Stimulated activated CD4-positive, alpha-beta T cell treated with anti-CD3 and anti-CD28 coated beads, Interleukin-12 subunit alpha, Interleukin-12 subunit beta, amount 100 ng/mL, for 4 hours (primary cell): ENCODE data around the gene CARD9.

Source experiments
- DNase-seq: peaks from one replicate; pipeline ENCODE4 v3.0.0-alpha.2; 2020

The CARD9 gene

DNA sequence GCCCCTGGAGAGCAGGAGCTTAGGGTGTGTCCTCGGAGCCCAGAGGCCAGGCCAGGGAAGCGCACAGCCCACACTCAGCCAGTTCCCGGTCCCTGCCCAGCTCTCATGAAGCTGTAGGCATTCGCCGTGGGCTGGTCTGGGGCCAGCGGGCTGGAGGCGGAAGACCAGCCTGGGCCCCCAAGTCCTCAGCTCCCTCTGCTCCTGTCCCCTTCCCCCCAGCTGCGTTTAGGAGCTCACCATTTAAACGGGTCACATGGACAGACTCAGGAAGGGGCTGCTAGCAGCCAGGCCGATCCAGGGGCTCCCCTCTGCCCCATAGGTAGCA lies 27.4 kb downstream of the CARD9 start:
- no peak for DNase-seq

DNA sequence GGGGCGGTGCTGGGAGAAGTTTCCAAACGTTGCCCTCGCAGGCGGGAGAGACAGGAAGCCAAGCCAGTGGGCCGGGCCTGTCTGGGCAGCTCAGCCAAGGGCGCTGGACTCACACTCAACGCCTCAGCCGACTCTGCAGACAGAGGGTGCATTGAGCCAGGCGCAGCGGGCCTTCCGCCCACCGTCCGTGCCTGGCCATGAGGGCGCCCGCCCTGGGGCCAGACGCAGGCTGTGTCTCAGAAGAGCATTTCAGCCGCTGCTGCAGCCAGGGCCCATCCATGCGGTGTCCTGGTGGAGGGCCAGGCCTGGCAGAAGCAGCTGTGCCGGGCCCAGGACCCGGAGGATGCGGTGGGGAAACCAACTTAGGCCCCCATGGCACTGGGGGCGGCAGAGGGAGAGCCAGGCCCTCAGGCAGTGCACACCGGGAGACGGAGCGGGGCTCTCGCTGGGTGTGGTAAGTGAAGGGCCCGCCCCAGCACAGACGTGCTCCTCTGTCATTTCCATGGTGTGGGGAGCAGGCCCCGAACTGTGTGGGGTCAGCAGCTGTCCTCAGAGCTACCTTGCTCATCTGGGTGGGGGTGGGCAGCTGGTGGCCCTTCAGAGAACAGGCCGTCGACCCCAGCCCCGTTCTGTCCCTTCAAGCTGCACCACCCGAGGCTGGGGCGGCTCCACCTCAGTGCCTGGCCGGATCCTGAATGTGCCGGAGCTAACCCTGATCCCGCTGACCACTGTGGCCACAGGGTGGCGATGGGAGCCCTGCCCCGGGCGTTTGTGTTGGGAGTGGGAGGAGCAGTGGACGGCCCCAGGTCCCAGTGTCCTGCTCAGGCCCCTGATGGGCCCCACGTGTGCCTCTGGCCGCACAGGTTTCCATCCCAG lies 27.9 kb downstream of the CARD9 start:
- no peak for DNase-seq

DNA sequence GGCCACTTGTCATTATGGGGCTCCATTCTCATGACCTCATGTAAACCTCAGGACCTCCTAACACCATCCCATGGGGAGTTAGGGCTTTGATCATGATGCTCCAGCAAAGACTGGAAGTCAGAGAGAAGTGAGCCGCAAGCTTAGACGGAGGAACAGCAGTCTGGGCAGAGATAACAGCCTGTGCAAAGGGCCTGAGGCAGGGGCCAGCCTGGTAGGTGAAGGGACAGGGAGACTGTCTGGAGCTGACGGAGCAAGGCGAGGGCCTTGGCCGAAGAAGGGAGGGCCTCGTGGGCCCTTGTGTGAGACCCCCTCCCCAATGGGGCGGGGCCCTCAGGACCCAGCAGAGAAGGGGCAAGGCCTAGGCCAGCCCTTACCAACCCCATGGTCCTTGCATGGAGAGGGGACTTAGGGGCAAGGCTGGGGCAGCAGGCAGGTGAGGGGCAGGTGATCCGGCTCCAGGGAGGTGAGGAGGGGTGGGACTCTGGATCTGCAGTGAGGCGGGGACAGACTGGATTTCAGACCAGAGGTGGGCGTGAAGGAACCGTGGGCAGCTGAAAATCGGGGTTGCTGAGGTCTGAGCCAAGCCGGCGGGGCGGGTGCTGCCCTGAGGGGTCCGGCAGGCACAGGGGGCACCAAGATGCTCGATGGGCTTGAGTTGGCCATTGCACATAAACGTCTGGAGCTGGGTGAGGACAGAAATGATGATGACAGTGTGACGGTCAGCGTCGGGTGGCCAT lies 28.8 kb downstream of the CARD9 start:
- DNase-seq = no peak

DNA sequence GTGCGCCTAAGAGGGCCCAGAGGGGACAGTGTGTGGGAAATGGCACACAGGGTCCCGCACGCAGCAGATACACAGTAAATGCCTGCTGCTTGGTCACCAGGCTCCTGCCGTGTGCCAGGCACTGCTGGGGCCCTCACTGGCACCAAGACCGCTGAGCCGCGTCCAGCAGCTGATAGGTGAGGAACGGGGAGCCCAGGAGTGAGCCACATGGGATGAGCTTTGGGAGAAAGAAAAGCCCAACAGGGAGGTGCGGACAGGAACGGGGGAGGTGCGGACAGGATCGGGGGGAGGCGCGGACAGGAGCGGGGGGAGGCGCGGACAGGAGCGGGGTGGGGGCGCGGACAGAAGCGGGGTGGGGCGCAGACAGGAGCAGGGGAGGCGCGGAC lies 29.6 kb downstream of the CARD9 start:
- no peak for DNase-seq

DNA sequence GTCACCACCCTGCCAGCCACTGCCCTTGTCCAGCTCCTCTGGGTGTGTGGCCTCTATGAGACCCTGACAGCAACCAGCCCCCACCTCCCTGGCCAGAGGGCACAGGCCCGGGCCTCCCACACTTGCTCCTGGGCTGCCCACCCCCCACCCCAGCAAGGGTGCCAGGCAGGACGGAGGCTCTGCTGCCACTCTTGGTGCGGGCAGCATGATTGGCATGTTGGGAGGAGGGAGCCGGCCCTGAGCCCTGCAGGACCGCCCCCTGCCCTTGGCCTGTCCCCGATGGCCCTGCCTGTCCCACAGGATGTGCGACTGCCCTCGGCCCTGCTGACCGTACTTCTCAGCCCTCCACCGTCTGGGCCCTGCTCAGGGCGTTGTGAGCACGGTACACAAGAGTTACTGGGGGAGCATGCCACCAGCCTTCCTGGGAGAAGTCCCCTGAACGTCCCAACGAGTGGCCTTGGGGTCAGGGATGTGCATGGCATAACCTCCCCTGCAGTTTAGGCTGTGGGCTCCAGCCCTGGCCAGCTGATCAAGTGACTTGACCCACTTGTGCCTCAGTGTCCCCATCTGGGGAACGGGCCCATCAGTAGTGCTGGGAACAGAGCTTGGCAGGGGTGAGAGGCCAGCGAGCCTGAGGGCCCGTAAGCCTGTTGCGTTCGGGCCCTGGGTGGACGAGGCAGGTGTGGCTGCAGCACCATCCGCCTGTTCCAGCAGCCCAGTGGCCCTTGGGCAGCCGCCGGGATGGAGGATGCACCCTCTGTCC lies 30.2 kb downstream of the CARD9 start:
- DNase-seq = no peak

DNA sequence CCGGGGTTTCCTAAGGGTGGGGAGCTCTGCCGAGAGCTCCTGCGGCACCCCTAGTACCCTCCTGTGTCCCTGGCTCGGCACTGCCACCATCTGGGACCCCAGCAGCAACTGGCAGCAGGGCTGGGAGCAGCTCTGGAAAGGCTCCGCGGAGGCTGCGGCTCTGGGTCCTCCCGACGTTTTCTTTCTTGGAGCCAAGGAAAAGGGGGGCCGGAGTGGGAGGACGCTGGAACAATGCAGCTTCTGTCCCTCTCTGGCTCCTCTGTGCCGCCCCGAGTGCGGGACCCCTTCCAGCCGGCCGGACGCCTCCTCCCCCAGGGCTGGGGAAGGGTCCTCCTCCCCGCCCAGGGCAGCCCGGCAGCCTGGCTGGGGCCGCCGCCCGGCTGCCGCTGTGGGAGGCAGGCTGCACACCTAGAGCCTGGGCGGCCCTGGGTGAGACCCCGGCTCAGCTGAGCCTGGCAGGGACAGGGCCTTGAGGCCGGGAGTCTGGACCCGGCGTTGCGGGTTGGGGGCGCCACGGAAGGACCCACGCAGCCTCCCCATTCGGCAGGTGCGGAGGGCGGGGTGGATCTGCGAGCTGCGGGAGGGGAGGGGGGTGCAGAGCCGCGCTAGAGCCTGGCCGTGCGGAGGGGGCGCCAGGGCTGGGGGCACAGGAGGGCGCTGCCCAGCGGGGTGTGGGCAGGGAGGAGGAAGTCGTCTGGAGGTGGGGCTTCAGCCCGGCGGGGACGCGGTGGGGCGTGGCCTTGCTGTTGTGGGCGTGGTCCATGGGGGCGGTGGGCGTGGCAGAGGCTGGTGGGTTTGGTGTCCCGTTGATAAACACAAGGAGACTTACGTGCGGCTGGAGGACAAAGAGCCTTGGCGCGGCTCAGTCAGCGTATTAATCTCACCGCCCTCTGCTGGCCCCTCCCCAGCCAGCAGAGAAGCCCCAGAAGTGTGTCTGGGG lies 31.0 kb downstream of the CARD9 start:
- DNase-seq = peak; percentile 54

DNA sequence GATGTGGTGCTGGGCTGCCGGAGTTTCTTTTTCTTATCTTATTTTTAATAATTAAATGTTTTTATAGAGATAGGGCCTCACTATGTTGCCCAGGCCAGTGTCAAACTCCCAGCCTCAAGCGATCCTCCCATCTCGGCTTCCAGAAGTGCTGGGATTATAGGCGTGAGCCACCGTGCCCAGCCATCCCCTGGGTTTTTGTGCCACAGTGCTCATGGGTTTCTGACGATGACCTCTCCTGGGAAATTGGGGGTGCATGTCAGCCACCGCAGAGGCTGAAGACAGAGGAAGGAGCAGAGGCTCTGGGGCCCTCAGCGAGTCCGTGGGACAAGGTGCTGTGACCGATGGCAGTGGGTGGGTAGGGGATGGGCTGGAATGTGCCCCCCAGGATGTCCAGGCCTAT lies 31.7 kb downstream of the CARD9 start:
- no peak for DNase-seq

DNA sequence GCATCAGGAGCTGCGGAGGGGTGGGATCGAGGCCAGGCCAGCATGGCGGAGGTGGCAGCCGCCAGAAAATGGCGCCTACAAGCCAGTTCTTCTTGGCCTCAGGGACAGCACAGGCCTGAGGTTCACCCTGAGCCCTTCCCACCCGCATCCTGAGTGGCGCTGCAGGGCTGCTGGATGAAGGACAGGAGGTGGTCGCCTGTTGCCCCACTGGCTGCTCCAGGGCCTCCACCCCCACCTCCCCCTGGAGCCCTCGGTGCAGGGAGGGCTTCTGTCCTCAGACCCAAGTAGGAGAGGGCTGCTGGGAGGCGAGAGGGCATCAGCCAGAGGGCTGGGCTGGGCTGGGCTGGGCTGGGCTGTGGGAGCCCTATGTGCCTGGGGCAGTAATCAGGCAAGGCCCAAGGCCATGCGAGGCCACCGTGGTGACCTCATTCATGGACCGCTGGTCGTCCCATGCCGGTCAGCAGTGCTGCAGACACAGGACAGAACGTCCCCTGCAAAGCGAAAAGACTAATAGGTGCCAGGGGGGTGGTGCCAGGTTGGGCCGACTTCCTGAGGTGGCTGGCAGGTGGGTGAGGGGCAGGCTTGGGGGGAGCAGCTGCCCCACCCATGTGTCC lies 32.3 kb downstream of the CARD9 start:
- DNase-seq = no peak

DNA sequence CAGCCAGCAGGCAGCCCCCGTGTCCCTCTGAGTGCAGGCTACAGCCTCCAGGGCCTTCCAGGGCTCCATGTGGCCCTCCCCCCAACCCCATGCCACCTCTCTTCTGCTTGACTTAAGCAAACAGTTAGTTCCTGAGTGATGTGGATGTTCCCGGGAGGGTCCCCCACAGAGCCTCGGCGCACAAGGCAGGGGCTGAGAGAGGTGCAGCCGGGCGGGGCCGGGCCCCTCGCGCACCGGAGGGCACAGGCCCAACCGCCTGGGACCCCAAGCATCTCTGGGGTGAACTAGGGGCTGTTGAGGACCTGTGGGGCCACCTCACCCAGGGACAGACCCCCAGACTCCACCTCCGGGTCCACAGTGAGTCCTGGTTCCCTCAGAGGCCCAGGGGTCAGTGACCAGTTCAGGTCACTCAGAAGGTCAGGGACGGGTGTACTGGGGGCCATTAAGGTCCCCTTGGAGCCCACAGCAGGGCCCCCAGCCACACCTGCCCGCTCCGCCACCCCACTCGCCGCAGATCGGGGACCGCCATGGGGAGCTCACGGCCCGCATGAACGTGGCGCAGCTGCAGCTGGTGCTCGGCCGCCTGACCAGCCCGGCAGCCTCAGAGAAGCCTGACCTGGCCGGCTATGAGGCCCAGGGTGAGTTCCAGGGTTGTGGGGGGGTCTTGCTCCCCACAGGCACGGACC lies 33.0 kb downstream of the CARD9 start:
- no peak for DNase-seq

DNA sequence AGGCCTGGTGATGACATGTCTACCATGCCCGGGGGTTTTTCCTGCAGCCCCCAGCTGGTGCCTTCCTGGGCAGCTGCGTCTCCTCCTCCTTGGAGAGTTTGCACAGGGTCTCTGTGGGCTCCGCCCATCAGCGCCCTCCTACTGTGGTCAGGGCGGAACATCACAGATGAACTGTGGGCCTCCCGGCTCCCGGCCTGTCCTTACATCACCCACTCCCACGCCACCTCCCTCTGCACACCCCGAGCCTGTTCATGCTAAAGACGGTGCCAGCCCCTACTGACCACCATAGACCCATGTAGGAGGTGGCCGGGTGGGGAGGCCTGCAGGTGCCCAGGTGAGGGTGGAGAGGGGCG lies 33.5 kb downstream of the CARD9 start:
- DNase-seq = no peak

DNA sequence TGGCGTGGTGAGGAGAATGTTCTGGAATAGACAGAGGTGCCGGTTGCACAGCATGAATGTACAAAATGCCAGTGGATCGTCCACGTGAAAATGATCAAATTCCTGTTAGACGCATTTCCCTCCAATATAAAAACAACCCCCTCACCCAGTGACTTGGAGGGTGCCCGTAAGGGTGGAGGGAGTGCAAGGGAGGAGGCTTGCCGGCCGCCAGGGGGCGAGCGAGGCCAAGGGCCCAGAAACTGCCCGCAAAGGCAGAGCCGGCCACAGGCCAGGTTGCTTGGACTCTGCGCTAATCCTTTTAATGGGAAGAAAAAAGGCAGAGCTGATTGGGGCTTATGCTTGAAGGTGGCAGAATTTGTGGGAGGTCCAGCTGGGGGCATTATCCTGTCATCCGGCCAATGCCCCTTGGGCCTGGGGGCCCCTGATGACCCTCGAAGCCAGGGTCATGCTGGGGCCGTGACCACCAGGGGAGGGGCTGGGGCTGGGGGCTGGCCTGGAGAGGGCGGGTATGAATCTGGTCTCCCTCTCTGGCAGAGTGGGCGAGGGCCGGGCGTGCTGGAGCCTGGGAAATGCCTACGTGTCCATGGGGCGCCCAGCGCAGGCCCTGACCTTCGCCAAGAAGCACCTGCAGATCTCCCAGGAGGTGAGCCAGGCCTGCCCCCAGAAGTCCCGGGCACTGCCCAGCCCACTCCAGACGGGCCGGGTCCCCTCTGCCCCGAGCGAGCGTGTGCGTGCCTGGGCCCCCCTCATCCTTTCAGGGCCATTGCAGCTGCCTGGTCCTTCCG lies 34.1 kb downstream of the CARD9 start:
- DNase-seq = no peak

DNA sequence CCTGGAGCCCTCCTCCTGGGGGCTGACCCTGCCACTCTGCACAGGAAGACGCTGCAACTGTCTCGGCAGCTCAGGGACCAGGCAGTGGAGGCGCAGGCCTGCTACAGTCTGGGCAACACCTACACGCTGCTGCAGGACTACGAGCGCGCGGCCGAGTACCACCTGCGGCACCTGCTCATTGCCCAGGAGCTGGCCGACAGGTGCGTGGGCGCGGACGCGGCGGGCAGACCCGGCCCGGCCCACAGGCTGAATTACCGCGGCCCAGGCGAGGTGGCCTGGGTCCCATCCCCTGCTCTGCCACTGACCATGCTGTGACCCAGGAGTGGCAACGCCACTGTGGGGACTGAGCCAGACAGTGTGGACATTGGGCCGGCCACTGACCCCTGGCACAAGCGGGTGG lies 35.0 kb downstream of the CARD9 start:
- DNase-seq = no peak

DNA sequence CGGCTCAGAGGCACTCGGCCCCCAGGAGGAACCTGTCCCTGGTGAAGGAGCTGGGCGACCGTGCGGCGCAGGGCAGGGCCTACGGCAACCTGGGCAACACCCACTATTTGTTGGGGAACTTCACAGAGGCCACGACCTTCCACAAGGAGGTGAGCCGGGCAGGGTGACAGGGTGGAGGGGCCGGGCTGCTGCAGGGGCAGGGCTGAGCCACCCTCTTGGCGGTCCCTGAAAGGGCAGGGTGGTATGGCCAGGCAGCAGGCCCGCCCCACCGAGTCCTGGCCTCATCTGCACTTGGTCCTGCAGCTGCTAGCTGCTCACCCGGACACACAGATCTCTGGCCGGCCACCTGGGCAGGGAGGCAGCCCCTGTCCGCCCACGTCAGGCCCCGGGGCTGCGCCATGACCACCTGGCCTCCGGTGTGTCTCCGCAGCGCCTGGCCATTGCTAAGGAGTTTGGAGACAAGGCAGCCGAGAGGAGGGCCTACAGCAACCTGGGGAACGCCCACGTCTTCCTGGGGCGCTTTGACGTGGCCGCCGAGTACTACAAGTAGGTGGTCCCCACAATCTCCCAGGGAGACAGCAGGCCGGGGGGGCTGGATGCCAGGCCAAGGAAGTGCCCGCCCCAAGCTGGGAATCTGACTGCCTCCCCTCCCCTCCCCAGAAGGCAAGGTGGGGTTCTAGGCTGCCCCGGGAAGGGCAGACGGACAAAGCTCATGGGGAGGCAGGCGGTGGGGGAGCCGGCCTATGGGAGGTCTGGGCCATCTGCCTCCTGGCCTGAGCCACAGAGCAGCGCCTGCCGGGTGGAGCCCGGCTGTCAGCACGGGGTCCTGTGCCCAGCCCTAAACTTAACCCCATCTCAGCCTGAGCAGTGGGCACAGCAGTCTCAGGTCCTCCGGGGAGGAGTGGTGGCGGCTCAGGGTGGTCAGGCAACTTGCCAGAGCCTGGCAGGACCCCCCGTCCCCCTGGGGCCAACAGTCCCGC lies 35.8 kb downstream of the CARD9 start:
- DNase-seq = no peak

DNA sequence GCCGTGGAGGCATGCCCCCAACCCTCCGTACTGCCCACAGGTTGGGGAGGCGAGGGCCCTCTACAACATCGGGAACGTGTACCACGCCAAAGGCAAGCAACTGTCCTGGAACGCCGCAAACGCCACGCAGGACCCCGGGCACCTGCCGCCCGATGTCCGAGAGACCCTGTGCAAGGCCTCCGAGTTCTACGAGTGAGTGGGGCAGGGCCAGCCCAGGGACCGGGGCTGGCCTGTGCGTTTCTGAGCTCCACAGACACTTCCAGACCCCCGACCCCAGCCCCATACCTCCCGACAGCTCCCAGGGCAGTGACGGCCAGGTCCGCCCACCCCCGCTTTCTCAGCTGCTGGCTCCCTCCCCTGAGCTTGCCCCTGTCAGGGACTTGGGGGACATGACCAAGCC lies 36.6 kb downstream of the CARD9 start:
- DNase-seq = no peak

DNA sequence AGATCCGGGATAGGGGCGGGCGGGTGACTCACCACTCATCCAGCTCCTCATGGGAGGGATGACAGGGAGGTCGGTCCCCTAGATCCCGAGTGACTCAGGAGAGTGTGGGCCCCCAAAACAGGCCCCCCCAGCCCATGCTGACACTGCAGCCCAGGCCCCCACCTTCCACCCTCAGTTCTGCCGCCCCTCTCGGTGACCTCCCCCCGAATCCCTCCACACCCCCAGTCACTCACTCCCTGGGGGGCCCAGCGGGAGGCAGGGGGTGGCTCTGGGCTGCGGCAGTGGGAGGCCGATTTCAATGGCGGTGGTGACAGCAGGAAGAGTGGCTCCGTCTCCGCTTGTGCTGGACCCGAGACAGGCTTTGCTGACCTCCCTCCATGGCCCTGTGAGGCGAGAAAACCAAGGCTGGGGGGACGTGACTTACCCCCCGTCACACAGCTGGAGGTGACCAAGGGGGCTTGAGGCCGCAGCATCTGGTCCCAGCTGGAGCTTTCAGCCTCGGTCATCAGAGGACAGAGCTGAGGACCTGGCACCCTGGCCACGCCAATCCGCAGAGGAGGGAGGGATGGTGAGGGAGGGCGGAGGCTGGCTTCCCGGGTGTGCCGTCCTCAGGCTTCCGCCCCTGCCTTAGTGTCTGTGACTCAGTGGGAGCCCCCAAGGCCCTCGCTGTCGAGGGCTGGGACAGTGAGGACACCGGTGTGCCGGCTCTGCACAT lies 37.2 kb downstream of the CARD9 start:
- no peak for DNase-seq

DNA sequence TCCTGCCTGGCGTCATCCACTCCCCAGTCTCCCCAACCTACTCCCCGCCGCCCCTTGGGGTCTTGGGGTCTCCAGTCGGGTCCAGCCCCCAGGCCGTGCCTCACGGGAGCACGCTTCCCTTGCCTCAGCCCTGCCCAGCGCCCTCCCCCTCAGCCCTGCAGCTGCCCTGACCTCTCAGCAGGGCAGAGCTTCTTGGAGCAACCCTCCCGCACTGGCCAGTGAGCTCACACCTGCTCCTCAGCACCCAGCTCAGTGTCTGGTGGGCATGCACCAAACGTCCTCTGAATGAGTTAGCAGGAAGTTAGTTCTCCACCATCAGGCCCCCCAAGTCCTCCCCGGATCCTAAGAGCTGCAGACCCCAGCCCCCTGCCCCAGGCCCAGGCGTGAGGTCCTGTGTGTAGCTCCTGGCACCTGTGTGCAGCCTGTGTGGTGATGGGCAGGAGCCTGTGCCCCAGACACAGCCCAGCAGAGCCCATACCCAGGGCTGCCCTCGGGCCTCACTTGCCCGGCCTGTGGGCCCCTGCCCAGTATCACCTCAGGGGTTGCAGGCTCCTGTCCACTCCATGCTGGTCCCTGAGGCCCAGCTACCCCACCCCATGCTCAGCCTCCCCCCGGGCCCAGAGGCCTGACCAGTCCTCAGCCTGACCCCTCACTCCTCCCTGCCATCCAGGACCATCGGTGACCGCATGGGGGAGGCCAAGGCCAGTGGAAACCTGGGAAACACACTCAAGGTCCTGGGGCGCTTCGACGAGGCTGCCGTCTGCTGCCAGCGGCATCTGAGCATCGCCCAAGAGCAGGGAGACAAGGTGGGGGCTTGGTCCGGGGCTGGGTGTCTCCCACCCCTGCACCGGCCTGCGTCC lies 37.9 kb downstream of the CARD9 start:
- no peak for DNase-seq

DNA sequence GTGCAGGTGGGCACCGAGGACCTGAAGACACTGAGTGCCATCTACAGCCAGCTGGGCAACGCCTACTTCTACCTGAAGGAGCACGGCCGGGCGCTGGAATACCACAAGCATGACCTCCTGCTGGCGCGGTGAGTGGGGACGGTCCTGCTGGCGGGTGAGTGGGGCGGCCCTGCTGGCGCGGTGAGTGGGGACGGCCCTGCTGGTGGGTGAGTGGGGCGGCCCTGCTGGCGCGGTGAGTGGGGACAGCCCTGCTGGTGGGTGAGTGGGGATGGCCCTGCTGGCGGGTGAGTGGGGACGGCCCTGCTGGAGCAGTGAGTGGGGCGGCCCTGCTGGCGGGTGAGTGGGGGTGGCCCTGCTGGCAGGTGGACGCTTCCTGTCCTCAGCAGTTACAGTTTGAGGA lies 38.9 kb downstream of the CARD9 start:
- DNase-seq = no peak

DNA sequence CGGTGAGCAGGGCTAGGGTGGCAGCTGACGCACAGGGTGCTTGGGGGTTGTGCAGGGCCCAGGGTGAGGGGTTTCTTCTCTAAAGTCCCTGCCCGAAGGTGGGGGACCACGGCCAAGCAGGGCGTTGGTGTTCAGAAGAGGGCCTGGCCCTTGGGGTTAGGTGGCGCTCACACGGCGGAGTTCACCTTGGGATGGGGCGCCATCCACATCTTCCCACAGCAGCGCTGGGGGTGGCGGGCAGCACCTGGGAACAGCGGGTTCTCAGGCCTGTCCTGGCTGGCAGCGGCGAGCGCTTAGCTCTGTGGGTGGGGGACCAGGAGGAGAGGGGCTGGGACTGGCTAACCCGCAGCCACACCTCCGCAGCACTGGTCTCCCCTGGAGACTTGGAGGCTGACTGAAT lies 40.0 kb downstream of the CARD9 start:
- no peak for DNase-seq
